OCI-LY3 (cell line): ENCODE data around the gene TRIO.

Source experiments
- CTCF ChIP-seq: fragments of 200-600, 300-600 bp; sonication (generic); IDR thresholded peaks from 2 replicates; pipeline ENCODE4 v1.5.1; 2014; ENCODE audit warnings: antibody characterized with exemption, low read length, low read depth
- EZH2phosphoT487 ChIP-seq: fragments of 200-600 bp; shearing (Covaris generic); IDR thresholded peaks from 2 replicates; pipeline ENCODE4 v1.6.1; 2018; ENCODE audit warnings: antibody characterized with exemption, mixed run types, low read depth

GRCh38 chr5:14125262-14125661, 17.9 kb upstream of the TRIO start:
- TF ChIP-seq CTCF (no peak), EZH2phosphoT487 (no peak)
